Frontal cortex (tissue), 4 donors: ENCODE data around the gene PRSS12. TPM values are rescaled to one million over a fixed set of nuclear protein-coding genes. Genes with fewer than 3 reads are reported as not detected.
A peak's percentile ranks its signal among the peaks of the same experiment; 100 is the strongest.
"Not testable (repeated sequence)": the region's sequence is repeated elsewhere in the genome, so short reads cannot be mapped to it uniquely, and the experiment has no call there.

ENCODE experiments used
- DNase-seq, 2 donors: peaks; one replicate each; pipeline ENCODE4 v3.0.0; 2012; ENCODE audit warnings: low spot score in 2 of 2
- FAIRE-seq: peaks from 2 replicates; lab custom pipeline; 2012; peaks lifted over from hg19 to GRCh38; lab: Jason Lieb, UNC
- total RNA-seq: library from RNA; depleted of rRNA; stranded (reverse); fragments of >200 nt; gene quantifications from one replicate; pipeline ENCODE4 v1.2.3, GENCODE V29; 2014
- donor health status: control.
- donor health status: control.
- donor health status: control.

The PRSS12 gene
- total RNA-seq, 1 donor from 2014 or later, result 24.9 TPM

DNA sequence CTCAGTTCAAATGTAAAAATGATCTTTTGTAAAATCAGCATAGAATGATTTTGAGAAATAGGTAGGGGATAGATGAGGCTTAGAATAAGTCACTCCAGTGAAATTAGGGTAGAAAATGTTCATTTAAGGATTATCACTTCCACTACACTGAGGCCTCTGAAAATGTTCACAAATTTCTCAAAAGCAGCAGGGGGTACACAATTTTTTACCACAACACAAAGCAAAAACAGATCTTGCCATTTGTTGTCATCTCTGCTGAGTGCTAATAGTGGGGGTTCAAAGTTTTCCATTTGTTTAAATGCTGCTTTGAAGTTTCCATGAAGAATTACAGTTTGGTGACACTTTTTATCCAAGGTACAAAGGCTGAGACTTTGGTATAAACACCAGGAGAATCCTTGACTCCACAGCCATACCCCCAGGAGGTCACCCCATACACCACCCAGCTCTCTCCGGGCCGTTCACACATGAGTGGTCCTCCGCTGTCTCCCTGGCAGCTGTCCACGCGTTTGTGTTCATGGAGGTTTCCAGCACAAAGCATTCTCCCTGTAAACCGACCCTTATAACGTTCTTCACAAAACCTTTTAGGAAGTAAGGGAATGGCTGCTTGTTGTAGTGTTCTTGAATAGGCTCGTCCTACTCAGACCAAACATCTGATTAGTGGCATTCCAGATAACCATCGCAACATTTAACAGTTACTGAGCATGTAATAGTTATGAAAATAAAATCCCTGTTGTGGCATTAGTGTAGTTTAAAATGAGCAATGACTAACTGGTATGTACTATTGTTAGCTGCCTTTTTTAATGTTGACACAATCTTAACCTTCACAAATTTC, 71.0 kb downstream of the PRSS12 start:
- FAIRE-seq (no peak), DNase-seq (no peak)

DNA sequence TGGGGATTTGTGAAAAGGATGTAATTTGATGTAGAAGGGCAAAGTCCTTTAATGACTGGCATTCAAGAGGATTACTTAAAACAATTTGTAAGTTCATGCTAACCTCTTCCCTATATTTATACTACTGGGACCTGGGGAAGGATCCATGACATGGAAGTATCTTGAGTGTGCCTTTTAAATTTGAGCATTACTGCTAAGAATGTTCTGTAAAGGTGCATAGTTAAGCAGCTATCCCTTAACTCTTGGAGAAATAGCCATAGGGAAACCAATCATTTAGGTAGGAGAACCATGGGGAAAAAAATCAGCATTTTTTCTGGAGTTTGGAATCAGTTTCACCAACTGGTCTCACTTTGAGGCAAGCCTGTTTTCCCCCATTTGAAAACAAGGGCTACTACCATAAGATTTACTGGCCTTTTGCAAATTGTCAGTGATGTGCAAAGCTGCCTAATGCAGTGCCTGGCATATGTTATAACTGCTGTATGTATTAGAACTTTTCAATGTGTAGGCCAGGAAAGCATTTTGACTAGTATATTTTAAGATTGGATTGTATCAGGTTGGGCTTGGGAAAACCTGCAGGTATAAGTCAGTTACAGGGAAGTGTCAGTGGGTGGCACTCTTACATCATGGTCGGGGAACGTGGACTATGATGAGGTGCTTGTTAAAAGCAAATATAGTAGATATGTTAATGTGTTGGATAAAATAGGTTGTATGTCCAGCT, 72.1 kb downstream of the PRSS12 start:
- no peak for FAIRE-seq
- DNase-seq, result peak in 1 of 2 donors; percentile 17

- FAIRE-seq (no peak), DNase-seq (no peak)
Observed at GRCh38 chr4:118279920-118280432, 72.8 kb downstream of the PRSS12 start.

DNA sequence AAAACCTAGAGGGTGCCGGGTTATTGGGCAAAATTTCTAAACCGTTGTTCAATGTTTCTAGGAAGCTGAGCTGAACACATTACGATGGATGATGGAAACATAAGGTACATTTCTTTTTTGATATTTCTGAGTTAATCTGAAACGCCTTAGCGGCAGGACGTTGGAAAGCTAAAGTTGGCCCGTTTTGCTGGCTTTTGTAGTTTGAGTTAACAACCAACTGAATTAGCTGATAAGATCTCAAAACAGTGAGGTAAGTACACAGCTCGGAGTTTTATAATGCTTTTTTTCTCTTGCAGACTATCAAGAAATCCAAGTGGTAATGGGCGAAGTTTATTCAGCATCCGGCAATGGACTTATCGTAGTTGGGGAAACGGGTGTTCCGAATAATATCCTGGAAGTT, 73.5 kb downstream of the PRSS12 start:
- FAIRE-seq, result no peak
- no peak for DNase-seq

- peak; percentile 75 to 90 for DNase-seq
- no peak for FAIRE-seq
Observed at GRCh38 chr4:118278473-118279274, 74.1 kb downstream of the PRSS12 start.

- DNase-seq (no peak), FAIRE-seq (no peak)
Observed at GRCh38 chr4:118277243-118277642, 75.6 kb downstream of the PRSS12 start.

DNA sequence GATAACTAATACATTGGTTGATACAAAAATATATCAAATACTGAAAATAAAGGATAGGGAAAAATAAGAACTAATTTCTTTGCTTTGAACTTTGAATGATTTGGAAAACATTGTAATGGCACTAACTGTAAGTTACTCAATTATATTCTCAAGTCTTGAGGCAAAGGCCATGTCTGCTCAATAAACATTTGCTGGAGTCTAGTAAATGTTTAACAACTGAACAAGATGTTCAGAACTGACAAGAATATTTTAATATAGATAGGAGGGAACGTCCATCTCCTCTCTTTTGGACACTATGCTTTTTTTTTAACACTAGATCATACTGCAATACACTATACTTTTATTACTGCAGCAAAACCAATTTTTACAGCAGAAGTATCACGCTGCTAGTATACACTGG, 76.2 kb downstream of the PRSS12 start:
- DNase-seq (no peak), FAIRE-seq (no peak)

DNA sequence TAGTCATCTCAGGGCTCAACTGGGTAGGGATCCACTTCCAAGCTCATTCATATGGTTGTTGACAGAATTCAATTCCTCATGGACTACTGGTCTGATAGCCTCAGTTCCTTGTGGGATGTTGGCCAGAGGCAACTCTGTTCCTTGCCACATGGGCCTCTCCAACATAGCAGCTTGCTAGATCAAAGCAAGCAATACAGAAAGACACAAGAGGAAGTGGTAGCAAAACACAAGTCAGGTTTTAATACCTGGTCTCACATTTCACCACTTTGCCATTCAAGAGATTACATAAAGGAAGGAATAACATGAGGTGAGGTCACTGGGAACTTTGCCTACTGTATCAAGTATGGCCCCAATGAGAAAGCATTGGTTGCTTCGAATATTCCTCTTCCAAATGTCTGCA, 79.2 kb downstream of the PRSS12 start:
- FAIRE-seq (no peak), DNase-seq (no peak)

DNA sequence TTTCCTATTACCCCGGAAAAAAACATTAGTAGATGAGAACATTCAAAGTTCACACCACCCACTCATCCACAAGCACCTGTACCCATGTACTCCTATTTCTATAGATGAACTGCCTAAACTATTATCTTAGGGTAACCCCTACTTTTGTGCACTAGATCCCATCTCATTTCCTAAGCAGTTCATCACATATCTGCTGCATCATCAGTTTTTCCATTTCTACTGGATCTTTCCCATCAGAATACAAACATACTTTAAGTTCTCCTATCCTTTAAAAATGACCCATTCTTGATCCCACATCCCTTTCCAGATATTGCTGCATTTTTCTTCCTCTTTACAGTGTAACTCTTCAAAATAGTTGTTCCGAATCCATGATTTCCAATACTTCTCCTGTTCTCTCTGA, 81.0 kb downstream of the PRSS12 start:
- DNase-seq, result no peak
- FAIRE-seq, result no peak

DNA sequence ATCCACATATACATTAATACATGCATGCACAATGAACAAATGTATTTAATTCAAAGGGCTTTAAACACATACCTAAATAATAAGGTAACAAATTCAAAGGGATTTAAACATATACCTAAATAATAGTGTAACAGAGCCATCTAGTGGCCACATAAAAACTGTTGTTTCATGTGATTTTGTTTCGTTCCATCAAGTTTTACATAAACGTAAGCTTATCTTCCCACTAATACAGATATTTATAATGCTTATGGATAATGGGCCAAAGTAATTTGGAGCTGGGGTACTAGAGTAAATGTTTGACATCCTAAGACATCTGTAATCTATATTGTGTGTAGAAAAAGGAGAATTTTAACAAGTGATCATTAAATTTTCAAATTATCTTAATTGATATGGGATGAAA, 82.3 kb downstream of the PRSS12 start:
- FAIRE-seq, result peak; percentile 84
- peak in 1 of 2 donors; percentile 17 for DNase-seq

DNA sequence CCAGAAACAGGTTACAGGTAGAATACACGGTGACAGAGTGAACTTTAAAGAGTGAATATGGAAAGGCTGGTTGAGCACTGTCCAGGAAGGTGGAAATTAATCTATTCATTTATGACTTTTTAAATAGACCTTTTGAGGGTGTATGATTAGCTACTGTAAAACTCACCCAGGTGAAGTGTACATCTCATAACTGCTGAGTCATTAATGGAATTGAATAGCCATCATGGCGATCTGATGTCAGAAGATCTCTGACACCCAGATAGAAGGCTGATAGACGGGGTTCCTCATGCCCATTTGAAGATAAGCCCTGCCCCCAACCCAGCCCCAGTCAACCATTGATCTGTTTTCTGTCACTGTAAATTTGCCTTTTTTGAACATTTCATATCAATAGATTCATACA, 84.0 kb downstream of the PRSS12 start:
- FAIRE-seq, result no peak
- no peak for DNase-seq

GRCh38 chr4:118266145-118266496, 86.7 kb downstream of the PRSS12 start:
- not testable (repeated sequence) for FAIRE-seq, DNase-seq

DNA sequence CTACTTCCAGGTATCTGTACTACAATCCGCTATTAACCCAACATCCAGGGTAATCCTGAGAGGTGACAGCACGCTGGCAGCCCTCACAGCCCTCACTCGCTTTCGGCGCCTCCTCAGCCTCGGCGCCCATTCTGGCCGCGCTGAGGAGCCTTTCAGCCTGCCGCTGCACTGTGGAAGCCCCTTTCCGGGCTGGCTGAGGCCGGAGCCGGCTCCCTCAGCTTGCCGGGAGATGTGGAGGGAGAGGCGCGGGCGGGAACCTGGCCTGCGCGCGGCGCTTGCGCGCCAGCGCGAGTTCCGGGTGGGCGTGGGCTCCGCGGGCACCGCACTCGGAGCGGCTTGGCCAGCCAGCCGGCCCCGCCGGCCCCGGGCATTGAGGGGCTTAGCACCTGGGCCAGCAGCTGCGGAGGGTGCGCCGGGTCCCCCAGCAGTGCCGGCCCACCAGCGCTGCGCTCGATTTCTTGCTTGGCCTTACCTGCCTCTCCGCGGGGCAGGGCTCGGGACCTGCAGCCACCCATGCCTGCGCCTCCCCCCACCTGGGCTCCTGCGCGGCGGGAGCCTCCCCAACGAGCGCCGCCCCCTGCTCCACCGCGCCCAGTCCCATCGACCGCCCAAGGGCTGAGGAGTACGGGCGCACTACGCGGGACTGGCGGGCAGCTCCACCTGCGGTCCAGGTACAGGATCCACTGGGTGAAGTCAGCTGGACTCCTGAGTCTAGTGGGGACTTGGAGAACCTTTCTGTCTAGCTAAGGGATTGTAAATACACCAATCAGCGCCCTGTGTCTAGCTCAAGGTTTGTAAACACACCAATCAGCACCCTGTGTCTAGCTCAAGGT, 87.3 kb downstream of the PRSS12 start:
- no peak for FAIRE-seq
- DNase-seq, result no peak

- FAIRE-seq (no peak), DNase-seq (no peak)
Observed at GRCh38 chr4:118264096-118264495, 88.7 kb downstream of the PRSS12 start.

- FAIRE-seq (no peak), DNase-seq (no peak)
Observed at GRCh38 chr4:118260309-118260708, 92.5 kb downstream of the PRSS12 start.

DNA sequence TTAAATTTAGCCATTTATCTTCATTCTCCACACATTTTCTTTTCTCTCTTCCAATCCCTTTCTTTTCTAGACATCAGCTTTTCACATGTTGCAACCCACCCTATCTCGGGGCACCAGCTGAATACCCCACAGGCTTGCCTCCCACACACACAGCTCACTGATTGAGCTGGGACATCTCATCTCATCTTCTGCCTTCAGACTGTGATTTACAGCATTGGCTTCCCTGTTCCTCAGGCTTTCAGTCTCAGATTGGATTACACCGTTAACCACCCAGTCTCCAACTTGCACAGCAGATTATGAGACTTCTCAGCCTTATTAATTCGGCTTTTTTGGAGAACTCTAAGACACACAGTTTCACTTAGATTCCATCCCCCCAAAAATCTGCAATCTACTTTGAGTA, 93.7 kb downstream of the PRSS12 start:
- DNase-seq (no peak), FAIRE-seq (no peak)

GRCh38 chr4:118254368-118254767, 98.4 kb downstream of the PRSS12 start:
- no peak for FAIRE-seq
- no peak for DNase-seq

DNA sequence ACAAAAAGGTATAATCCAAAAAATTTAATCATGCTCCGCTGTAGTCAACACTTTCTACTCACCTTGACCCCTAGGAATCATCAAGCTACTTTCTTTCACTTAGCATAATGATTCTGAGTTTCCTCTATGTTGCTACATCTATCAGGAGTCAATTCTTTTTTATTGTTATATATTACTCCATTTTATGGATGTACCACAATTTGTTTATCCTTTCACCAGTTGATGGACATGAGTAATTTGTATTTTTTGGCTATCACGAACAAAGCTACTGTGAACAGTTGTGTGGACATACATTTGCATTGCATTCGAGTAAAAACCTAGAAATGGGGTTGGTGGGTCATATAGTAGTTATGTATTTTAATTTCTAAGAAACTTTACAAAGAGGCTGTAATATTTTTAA, 102.9 kb downstream of the PRSS12 start:
- FAIRE-seq (no peak), DNase-seq (no peak)

- DNase-seq, result no peak
- no peak for FAIRE-seq
Observed at GRCh38 chr4:118237531-118237930, 115.3 kb downstream of the PRSS12 start.
